ENCODE data around the gene PLEKHG4.

PLEKHG4 gene

DNA sequence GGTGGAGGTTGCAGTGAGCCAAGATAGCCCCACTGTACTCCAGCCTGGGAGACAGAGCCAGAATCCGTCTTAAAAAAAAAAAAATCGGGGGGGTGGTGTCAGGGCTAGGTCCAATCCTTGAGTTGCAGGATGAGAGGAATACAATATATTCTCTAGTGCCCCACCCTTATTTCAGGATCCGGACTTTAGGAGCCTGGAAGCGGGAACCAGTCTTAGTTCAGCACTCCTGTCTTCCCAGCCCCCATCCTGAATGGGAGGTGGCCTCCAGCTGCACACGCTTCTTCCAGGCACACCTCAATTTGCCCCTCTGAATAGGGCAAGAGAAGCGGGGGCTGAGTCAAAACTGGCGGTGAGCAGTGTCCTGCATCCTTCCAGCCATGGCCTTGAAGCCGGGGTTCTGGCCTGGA is 33.7 kb upstream of the PLEKHG4 start:
- DNase-seq (ENCODE audit: low read depth, low spot score): no peak

DNA sequence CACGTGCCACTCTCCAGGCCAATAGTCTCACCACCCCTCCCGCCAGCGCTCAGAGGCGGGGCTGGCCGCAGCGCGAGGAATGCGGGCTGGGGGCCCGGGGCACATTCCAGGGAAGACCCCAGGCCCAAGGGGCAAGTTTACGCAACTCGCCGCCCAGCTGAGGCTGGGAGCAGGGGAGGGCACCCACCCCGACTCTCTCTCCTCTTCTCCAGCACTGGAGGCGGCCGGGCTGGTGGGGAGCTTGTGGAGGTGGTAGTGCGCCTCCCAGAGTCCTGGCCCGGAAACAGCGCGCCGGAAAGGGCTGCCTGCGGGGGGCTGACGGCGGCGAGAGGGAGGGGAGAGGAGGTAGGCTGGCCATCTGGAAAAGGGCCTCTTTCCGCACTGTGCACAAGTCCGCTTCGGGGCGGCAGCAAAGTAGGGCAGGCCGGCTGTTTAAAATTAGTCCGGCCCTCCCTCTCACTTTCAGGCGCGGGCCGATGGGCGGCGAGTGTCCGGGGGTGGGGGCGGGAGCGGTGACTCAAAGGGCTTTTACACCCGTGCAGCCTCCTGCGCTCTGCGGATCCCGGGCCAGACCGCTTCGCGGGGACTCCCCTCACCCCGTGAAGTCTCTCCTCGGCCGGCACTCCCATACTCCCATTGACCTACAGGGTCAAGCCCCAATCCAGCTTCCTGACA is 33.1 kb upstream of the PLEKHG4 start:
- DNase-seq (ENCODE audit: low read depth, low spot score): no peak

DNA sequence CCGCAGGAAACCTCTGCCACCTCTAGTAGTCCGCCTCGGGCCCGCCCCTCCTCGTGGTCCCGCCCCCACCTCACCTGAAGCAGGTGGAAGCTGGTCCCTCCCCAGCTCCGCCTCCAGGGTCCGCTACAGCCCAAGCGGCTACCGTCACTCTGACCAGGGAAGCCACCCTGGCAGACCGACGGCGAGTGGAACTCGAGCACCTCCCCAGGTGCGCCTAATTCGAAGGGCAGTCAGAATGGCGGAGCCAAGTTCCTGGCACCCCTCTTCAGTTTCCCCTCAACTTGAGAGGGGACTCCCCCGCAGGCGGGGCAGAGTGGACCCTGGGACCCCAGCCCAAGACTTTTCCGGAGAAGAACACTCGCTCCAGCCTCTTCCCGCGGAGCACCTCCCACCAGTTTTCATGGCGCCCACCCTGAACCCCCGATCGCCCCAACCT is 32.6 kb upstream of the PLEKHG4 start:
- no peak for DNase-seq (ENCODE audit: low read depth, low spot score)

DNA sequence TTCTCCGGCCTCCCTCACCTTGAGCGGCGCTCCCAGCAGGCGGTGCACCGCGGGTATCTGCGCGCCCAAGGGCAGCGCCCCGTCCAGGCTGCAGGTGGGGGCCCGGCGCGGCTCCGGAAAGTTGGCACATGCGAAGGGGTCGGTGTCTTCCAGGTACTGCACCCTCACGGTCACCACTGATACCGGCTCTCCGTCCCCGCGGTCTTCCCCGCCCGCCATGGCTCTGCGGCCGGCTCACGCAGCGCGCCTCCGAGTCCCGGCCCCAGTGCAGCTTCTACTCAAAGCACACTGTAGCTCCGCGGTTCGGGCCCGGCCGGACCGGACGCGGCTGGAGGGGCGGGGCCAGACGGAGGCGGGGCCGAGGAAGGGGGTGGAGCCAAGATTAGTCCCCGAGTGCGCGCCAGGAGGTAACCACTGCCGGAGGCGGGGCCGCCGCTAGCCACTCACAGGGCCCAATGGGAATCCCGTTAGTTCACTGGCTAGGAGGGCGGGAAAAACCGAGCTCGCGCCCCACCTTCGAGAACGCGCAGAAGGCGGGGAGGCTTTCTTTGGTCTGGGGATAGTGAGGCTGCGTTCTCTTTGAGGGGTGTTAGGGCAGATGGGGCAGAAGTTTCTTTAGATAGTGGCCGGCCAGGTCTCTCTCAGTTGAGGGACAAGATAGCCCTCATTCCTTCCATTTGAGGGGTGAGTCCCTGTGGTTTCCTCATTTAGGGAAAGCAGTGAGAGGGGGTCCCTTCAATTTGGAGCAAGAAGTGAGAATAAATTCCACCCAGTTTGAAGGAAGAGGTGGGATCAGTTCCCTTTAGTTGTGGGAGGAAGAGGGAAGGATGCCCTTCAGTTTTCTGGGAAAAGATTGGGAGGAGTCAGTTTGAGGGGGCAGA is 31.9 kb upstream of the PLEKHG4 start, which contains the start of gene FHOD1:
TSS of gene FHOD1 (minus strand) at position 290 of the 881 bp plus-strand sequence. CDS start at position 219, 71 bp downstream.
- peak; percentile 92 for DNase-seq (ENCODE audit: low read depth, low spot score)

DNA sequence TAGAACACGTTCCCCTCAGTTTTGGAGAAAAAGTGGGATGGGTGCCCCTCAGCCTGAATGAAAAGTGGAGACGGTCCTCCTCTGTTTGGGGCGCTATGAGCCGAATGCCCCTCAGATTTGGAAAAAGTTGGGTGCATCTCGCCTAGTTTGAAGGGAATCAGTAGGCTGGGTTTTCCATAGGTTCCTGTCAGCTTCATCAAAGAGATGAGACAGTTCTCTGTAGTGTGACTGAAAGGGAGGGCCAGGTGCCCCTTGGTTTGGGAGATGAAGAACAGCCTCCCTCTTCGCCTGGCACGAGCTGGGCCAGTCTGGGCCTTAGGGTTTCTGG is 31.3 kb upstream of the PLEKHG4 start:
- no peak for DNase-seq (ENCODE audit: low read depth, low spot score)

DNA sequence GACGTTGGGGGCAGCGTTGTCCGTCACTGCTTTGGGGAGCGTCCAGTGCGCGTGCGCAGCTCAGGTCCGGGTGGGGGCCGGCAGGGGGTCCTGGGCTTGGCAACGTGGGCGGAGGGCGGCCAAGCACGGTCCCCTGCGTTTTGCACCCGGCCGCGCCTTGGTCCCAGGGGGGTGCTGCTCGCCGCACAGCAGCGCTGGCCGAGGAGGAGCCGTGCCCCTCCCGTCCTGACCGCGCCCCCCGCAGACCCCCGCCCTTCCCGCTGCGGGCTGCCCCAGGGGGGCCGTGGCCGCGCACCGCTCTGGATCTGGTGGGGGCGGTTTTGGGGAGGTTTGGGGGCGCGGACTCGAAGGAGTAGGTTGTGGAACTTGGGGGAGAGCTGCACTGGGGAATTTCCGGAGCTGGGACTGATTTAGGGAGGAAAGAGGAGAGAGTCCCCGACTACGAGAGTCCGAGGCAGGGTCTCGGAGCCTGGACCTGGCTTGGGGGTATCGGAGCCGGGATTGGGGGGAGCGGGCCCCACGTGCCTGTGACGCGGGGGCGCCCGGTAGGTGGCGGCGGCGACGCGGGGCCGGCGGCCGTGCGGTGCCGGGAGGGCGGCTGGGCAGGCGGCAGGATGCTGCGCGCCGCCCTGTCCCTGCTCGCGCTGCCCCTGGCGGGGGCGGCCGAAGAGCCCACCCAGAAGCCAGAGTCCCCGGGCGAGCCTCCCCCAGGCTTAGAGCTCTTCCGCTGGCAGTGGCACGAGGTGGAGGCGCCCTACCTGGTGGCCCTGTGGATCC is 30.7 kb upstream of the PLEKHG4 start, which contains the start of gene SLC9A5:
TSS of gene SLC9A5 (plus strand) at position 579 of the 777 bp plus-strand sequence. CDS start at position 615, 36 bp downstream.
- DNase-seq (ENCODE audit: low read depth, low spot score): no peak

DNA sequence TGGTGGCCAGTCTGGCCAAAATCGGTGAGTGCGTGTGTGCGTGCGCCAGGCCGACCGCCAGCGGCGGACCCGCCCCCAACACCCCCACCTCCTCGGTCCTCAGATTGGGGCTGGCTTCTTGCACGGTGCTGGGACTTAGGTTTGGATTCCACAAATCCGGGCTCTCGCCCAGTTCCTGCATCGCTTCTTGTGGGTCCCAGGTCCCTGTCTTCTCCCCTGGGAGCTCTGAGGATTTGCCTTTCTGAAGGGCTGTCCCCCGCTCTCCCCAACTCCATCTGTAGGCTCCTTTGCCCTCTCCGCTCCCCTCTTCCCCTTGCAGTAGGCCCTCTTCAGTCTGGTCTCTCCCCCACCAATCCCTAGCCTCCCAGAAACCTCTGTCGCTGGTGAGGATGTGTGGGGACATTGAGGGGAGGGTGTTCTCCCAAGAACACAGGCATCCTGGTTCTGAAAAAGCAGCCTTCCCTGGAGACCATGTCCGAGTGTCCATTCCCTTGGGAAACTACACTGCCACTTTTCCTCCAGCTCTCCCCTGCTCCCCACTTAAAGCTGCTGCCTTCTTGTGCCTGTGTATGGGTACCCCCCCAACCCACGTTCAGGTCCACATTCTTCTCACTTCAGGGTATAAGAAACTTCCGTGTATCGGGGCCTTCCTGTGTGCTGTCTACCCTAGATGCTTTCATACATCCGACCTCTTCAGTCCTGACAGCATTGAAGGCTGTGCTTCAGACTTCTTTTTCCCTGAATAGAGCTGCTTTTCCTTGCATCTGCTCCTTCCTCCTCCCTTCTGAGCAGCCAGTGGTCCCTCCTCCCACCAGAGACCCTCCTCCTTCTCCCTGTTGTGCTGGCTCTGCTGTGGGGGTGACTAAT is 29.9 kb upstream of the PLEKHG4 start:
- no peak for DNase-seq (ENCODE audit: low read depth, low spot score)

DNA sequence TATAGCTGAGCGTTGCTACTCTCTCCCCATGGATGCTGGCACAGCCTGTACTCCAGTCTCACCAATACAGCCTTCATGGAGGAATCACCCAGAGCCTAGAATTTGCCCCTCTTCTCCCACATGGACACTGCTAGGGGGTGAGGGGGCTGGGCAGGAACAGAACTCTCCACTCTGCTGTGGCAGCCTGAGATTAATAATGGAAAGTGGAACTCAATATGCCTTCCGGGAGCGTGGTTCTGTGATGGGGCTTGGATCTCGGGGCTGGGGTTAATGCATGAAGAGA is 29.3 kb upstream of the PLEKHG4 start:
- no peak for DNase-seq (ENCODE audit: low read depth, low spot score)

DNA sequence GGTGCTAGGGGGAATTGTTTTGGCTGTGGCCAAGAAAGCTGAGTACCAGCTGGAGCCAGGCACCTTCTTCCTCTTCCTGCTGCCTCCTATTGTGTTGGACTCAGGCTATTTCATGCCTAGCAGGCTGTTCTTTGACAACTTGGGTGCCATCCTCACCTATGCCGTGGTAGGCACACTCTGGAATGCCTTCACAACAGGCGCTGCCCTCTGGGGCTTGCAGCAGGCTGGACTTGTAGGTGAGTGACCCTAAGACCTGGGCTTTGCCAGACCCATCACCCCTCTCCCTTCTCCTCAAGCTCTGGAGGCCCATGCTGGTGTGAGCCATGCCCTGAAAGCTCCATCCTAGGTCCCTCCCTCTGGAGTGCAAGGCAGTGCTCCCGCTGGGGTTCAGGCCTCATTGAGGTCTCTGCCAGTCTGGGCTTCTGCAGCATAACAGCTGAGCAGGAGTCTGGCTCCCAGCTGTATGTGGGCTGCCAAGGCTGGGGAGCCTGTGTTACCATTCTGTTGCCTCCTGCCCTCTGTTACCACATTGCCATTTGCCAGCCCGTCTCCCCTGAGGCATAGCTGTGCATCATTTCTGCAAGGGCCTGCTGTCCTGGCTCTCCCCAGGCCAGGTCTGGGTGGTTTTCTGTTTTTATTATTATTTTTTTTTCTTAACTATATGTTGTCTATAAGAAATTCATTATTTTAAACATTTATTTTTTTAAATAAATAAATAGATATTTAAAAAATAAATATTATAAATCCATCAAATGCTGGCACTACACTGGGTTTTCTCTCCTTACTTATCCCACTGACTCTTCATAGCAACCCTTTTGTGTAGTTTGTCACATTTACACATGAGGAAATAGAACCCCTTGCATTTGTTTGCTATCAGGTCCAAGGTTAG is 26.5 kb upstream of the PLEKHG4 start:
- no peak for DNase-seq (ENCODE audit: low read depth, low spot score)

DNA sequence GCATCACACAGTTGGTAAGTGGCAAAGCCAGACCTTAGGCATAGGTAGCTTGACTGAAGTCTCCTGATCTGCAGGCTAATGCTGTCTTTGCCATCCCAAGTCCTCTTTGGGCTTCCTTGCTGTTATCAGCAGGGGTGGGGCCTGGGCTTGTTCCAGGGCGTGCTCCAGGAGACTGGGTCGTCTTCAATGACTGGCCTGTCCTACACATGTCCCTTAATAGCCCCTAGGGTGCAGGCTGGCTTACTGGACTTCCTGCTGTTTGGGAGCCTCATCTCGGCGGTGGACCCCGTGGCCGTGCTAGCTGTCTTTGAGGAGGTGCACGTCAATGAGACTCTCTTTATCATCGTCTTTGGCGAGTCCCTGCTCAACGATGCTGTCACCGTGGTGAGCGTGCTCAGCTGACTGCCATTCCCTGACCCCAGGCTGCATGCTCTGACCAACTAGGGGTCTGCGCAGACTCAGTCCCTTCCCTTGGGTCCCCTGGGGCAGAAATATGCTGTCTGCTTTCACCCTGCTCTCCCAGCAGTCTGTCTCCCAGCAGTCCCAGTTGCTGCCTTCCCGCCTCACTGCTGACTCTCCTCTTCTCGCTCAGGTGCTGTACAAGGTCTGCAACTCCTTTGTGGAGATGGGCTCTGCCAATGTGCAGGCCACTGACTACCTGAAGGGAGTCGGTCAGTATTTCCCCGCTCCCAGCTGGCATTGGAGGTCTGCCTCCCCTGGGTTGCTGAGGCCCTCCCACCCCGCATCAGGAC is 24.4 kb upstream of the PLEKHG4 start:
- no peak for DNase-seq (ENCODE audit: low read depth, low spot score)

DNA sequence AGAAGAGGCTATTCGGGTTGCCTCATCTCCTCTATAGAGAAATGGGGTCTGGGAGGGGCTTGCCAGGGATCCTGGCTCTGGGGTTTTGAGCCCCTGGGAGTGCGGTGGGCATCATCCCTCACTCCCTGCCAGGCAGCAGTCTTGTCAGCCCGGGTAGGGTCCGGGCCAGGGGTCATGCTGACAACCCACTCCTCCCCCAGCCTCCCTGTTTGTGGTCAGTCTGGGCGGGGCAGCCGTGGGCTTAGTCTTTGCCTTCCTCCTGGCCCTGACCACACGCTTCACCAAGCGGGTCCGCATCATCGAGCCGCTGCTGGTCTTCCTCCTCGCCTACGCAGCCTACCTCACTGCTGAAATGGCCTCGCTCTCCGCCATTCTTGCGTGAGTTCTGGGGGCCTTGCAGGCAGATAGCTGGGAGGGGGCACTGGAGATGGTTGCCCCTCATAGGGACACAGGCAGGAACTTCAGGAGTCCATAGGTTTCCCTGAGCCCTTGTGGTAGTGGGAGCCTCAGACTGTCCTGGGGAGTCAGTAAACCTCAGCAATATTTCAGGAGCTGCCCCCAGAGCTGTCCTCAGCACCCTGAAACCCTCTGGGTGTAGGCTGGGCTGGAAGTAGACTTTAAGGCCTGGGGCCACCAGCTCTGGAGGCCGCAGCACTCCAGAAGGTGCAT is 23.6 kb upstream of the PLEKHG4 start:
- DNase-seq (ENCODE audit: low read depth, low spot score): no peak

DNA sequence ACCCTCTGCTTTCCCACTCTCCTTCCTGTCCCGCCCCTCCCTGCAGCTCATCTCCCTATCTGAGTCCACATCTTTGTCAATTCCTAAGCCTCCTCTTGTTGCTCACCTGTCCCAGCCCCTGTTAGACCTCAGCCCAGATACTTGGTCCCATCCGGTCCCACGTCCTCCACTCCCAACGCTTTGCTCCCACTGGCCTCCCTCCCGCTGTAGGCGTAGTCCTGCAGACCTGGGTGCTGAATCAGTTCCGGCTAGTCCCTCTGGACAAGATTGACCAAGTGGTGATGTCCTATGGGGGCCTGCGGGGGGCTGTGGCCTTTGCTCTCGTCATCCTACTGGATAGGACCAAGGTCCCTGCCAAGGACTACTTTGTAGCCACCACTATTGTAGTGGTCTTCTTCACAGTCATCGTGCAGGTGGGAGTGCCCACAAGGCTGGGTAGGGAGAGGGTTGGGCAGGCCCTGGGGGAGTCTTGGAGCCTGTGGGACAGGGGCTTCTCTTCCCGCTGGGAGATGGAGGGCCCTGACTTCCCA is 22.6 kb upstream of the PLEKHG4 start:
- DNase-seq (ENCODE audit: low read depth, low spot score): no peak

DNA sequence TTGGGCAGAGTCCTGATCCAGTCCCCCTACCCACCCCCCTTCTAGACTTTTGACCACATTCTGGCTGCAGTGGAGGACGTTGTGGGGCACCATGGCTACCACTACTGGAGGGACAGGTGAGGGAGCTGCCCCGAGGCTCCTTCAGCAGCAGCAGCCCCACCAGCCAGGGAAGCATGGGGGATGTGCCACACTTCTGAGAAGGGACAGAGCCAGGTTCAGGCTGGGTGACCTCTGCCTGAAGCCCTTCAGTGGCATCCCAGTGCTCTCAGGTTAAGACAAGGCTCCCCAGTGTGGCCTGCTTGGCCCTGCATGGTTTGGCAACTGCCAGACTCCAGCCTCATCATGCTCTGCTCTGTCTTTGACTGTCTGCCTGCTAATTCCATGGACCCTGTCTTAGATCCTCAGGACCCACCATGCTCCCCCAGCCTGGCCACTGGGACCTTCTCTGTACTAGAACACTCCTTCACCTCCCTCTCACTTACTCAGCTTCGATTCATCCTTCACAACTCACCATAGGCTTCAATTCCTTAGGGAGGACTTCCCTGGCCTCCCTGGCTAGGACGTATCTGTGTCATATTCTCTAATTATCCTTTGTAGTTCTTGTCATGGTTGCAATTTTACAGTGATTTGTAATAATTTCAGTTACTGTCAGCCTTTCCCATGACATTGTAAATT is 21.7 kb upstream of the PLEKHG4 start:
- DNase-seq (ENCODE audit: low read depth, low spot score): no peak

DNA sequence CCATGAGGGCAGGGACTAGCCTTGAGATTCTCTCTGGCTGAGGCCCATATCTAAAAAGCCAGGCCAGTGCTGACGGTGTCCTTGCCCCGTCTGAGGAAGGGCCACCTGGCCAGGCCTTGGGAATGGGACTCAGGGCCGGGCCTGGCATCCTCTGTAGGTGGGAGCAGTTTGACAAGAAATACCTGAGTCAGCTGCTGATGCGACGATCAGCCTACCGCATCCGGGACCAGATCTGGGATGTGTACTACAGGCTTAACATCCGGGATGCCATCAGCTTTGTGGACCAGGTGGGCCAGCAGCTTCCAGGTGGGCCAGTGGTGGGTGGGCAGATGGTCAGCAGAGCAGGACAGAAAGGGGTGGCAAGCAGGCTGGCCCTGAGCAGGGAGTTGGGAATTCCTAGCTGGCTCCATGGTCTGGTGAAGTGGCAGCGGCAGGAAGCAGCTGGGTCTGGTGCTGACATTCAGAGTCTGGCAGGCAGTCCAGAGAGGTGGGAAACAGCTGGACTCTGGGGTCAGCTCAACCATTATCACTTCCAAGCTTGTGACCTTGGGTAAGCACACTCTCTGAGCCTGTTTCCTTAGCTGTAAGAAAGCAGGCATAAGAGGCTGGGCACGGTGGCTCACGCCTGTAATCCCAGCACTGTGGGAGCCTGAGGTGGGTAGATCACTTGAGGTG is 21.0 kb upstream of the PLEKHG4 start:
- DNase-seq (ENCODE audit: low read depth, low spot score): no peak

DNA sequence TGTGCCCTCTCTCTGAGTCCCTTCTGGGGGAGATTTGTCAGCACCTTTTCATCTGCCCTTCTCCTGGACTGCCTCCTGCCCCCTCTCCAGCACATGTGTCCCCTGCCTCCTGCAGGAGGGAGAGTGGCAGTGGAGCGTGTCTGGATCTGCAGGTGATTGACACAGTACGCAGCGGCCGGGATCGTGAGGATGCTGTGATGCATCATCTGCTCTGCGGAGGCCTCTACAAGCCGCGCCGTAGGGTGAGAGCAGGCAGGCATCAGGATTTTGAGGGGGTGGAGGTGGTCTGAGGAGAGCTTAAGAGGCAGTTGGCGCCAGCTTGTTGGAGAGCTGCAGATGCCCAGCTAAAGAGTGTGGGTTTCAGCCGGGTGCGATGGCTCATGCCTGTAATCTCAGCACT is 19.6 kb upstream of the PLEKHG4 start:
- DNase-seq (ENCODE audit: low read depth, low spot score): no peak

DNA sequence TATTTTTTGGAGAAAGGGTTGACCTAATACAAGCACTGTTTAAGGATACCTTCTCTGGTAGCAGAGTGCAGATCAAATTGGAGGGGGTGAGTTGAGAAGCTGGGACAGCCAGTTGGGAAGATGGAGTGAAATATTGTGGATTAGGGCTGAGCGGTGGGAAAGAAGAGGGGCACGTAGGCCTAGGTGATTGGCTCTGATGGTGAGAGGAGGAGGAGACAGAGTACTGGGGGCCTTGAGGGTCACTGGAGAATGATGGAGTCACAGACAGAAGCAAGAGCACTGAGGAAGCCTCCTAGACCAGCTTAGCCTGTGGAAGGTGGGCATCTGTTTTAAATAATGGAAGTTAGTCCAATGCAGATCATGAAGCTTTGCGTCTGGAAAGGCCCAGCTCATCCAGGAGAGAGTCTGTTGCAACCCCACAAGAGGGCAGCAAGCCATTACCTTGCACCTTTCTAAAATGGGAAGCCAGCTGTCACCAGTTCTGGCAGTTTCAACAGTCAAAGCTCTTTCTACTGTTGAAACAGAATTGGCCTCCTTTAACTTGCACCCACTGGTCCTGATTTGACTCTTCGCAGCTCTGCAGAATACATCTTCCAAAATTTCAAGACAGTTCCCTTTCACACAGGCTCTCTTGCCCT is 18.8 kb upstream of the PLEKHG4 start:
- DNase-seq (ENCODE audit: low read depth, low spot score): no peak

DNA sequence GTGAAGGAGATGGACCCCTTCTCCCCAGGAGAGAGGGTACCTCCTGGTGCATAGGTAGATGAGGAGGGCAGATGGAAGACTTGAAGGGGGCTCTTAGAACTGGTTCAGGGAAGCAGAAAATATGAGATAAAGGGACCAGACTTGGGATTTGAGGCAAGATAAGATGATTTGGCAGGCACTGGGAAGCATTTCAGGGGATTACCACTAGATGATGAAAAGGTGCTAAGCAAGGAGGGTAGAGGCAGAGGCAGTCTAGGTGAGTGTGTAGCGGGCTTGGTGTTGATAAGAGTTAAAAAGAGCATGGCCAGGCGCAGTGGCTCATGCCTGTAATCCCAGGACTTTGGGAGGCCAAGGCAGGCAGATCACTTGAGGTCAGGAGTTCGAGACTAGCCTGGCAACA is 16.1 kb upstream of the PLEKHG4 start:
- no peak for DNase-seq (ENCODE audit: low read depth, low spot score)
